Activated CD4-positive, alpha-beta T cell treated with anti-CD3 and anti-CD28 coated beads, Interleukin-2, amount 50 U/mL, for 16 hours (primary cell): Measurements from ENCODE around the gene ATAD1.
"Not testable (repeated sequence)": the region's sequence is repeated elsewhere in the genome, so short reads cannot be mapped to it uniquely, and the experiment has no call there.

Experiments used
- DNase-seq: peaks from one replicate; pipeline ENCODE4 v3.0.0-alpha.2; 2020

The ATAD1 gene

DNA sequence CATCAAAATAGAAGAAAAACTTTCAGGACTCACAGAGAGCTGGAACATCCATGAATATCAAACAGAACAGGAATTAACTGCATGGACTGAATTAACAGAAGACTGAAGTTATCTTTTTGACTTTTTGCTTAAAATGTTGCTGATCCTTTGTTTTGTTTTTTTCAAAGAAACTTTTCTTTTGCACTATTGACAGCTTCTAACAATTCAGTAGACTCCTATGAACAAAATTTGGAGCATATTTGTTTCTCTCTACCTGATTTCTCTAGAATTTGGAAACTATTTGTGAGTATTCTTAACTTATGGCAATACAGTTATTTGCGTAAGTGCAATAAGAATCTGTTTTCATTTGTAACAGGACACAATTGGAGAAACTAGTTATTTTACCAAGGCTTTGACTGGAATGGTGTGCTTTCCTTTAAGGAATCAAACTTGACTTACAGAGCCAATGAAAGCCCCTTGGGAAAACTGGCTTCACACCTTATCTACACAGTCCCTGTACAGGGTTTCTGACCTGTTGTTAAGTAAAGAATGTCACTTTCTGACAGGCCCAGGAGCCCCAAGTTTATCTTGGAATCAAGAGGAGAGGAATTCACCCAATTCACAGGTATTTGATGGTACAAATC, 16.1 kb downstream of the ATAD1 start:
- not testable (repeated sequence) for DNase-seq

- DNase-seq: no peak
Measured at GRCh38 chr10:87799860-87800259, 18.2 kb downstream of the ATAD1 start.

DNA sequence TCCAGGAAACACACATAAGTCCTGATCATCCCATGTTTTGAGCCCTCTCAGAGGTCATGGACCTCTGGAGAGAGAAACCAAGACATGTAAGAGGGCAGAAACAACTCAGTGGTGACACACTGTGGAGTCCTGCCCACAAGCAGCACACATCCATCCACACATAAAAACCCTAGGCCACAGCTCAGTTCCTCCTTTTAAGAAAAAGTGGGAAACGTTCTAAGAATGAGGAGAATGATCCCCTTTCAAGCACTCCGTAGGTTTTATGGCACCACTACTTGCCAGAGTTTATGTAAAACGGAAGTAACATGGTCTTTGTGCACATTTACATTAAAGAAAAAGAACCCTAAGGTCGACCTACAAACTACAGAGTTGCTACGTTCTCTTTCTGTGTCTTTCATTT, 19.9 kb downstream of the ATAD1 start:
- DNase-seq: no peak

GRCh38 chr10:87794285-87794684, 23.7 kb downstream of the ATAD1 start:
- DNase-seq: no peak

GRCh38 chr10:87790185-87790584, 27.8 kb downstream of the ATAD1 start:
- no peak for DNase-seq

GRCh38 chr10:87786421-87786820, 31.6 kb downstream of the ATAD1 start:
- no peak for DNase-seq

- DNase-seq: no peak
Measured at GRCh38 chr10:87782721-87783120, 35.3 kb downstream of the ATAD1 start.

GRCh38 chr10:87781545-87781944, 36.5 kb downstream of the ATAD1 start:
- DNase-seq: no peak

- no peak for DNase-seq
Measured at GRCh38 chr10:87776328-87776727, 41.7 kb downstream of the ATAD1 start.

DNA sequence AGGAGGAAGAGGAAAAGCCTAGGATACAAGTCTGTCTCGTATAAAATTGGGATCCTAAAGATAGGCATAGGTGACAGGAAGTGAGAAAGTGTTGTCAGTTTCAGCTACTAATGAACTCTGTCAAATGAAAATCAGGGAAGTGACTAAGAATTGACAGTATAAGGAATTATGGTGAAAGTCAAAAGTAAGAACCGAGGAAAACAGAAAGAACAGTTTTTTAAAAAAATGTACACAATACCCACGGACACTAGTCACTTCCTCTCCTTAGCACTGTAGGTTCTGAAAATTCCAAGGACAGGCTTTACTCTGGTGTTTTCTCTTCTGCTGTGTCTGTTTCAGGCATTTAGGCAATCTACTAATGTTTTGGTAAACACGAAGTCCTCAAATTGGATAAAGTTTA, 42.3 kb downstream of the ATAD1 start:
- DNase-seq: no peak

- DNase-seq: peak; percentile 17
Measured at GRCh38 chr10:87771871-87772500, 46.0 kb downstream of the ATAD1 start.

- no peak for DNase-seq
Measured at GRCh38 chr10:87767253-87767652, 50.8 kb downstream of the ATAD1 start.

DNA sequence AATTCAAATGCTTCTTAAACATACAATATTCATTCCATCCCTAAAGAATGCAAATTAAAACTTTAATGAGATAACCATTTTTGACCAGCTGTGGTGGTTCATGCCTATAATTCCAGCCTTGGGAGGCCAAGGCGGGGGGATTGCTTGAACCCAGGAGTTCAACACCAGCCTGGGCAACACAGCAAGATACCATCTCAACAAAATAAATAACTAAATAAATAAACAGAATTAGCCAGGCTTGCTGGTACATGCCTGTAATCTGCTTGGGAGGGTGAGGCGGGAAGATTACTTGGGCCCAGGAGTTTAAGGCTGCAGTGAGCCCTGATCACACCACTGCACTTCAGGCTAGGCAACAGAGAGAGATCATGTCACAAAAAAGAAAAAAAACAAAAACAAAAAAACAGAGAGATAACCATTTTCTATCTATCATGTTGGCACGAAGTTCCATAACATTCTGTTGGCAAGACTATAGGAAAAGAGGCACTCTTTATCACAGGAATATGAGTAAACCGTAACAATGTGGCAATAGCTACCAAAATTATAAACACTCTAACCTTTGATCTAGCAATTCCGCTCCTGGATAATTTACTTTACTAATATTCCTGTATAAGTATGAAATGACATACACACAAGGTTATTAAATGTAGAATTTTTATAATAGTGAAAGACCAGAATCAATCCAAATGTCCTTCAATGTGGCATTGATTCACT, 52.2 kb downstream of the ATAD1 start:
- no peak for DNase-seq

DNA sequence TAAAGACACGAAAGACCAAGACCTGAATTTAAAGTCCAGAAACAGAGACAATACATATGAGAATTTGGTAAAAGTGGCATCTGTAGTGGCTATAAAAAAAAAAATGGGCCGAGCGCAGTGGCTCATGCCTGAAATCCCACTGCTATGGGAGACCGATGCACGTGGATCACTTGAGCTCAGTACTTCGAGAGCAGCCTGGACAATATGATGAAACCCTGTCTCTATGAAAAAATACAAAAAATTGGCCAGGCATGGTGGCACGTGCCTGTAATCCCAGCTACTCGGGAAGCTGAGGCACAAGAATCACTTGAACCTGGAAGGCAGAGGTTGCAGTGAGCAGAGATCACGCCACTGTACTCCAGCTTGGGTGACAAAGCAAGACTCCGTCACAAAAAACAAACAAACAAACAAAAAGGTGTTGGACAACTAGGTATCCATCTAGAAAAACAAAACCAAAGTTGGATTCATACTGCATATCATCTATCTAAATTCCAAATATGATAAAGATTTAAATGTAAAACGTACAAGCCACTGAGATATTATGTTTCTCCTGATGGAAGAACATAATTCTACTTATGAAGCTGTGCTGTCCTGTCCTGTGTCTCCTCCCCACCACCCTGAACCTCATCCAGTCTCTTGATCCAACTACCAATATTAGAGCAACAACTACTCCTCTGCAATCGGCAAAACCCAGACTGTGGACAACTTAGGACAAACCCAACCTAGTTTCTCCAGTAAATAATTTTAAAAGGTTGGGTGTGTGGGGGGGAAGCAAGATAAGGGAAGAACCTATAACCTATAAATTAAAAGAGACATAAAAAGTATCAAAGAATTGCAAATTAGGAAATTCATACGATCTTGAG, 53.7 kb downstream of the ATAD1 start:
- no peak for DNase-seq

- DNase-seq: no peak
Measured at GRCh38 chr10:87763086-87763861, 54.8 kb downstream of the ATAD1 start.

- DNase-seq: peak; percentile 82
Measured at GRCh38 chr10:87761892-87762291, 56.1 kb downstream of the ATAD1 start.

- DNase-seq: no peak
Measured at GRCh38 chr10:87761153-87761552, 56.9 kb downstream of the ATAD1 start.

- DNase-seq: no peak
Measured at GRCh38 chr10:87760195-87760905, 57.7 kb downstream of the ATAD1 start.

DNA sequence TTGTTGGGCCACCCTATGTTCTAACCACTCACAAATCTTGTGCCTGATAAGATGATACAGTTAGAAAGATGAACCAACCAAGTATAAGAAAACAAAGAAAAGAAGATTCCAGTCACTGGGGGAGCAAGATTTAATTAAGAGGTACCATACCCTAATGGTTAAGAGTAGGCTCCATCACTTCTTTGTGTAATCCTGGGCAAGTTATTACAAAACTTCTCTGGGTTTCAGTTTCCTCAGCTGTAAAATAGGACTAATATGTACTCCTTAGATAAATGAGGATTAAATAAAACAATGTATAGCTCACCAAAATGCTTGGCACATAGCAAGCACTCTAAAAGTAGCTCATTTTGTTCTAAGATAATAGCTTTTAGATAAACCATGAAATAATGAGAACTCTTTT, 58.5 kb downstream of the ATAD1 start:
- no peak for DNase-seq

- no peak for DNase-seq
Measured at GRCh38 chr10:87757685-87758084, 60.3 kb downstream of the ATAD1 start.

GRCh38 chr10:87753995-87754866, 63.8 kb downstream of the ATAD1 start:
- no peak for DNase-seq
